Measurements from ENCODE around the gene MAT2B. TPM values are rescaled to one million over a fixed set of nuclear protein-coding genes. Genes with fewer than 3 reads are reported as not detected.

Gene MAT2B
- total RNA-seq, 1 donor from 2014 or later: 66.8 TPM

GRCh38 chr5:163496286-163496685, 9.1 kb upstream of the MAT2B start:
- no peak overlapping the region for H3K4me3 Mint-ChIP-seq (ENCODE audit: low read depth)
- H3K27ac Mint-ChIP-seq: no peak overlapping the region
- H3K27me3 Mint-ChIP-seq: no peaks in the 10 kb centered on the region
- peaks cover 3% of the 10 kb centered on the region for H3K36me3 Mint-ChIP-seq (ENCODE audit: insufficient read depth)
- no peak for DNase-seq (ENCODE audit: low spot score, unreplicated experiment)
- TF ChIP-seq CTCF (IDR thresholded peaks at IDR 0.05; ENCODE audit: unreplicated experiment): no peak
- H3K9me3 Mint-ChIP-seq (ENCODE audit: low read depth): peaks cover 4% of the 10 kb centered on the region
- H3K4me1 Mint-ChIP-seq (ENCODE audit: low read depth): peaks cover 4% of the 10 kb centered on the region

- TF ChIP-seq CTCF (IDR thresholded peaks at IDR 0.05; ENCODE audit: unreplicated experiment): no peak
- Mint-ChIP-seq H3K9me3 (ENCODE audit: low read depth) (peaks cover 4% of the 10 kb centered on the region), H3K4me3 (ENCODE audit: low read depth) (no peak overlapping the region), H3K27ac (no peak overlapping the region), H3K4me1 (ENCODE audit: low read depth) (peaks cover 4% of the 10 kb centered on the region), H3K36me3 (ENCODE audit: insufficient read depth) (peaks cover 2% of the 10 kb centered on the region), H3K27me3 (no peaks in the 10 kb centered on the region)
- DNase-seq (ENCODE audit: low spot score, unreplicated experiment): no peak
These were observed 8.1 kb upstream of the MAT2B start for GRCh38 chr5:163497315-163497714.

- TF ChIP-seq CTCF (IDR thresholded peaks at IDR 0.05; ENCODE audit: unreplicated experiment): no peak
- peaks cover 4% of the 10 kb centered on the region for H3K9me3 Mint-ChIP-seq (ENCODE audit: low read depth)
- no peak for DNase-seq (ENCODE audit: low spot score, unreplicated experiment)
- H3K27ac Mint-ChIP-seq: no peak overlapping the region
- H3K4me1 Mint-ChIP-seq (ENCODE audit: low read depth): peaks cover 9% of the 10 kb centered on the region
- no peaks in the 10 kb centered on the region for H3K27me3 Mint-ChIP-seq
- no peak overlapping the region for H3K4me3 Mint-ChIP-seq (ENCODE audit: low read depth)
- peaks cover 2% of the 10 kb centered on the region for H3K36me3 Mint-ChIP-seq (ENCODE audit: insufficient read depth)
These were observed 6.5 kb upstream of the MAT2B start for GRCh38 chr5:163498886-163499285.

- no peaks in the 10 kb centered on the region for H3K27me3 Mint-ChIP-seq
- no peaks in the 10 kb centered on the region for H3K36me3 Mint-ChIP-seq (ENCODE audit: insufficient read depth)
- no peaks in the 10 kb centered on the region for H3K9me3 Mint-ChIP-seq (ENCODE audit: low read depth)
- DNase-seq (ENCODE audit: low spot score, unreplicated experiment): no peak
- TF ChIP-seq CTCF (IDR thresholded peaks at IDR 0.05; ENCODE audit: unreplicated experiment): no peak
- peak overlapping the region; percentile 99 for H3K27ac Mint-ChIP-seq
- peaks cover 26% of the 10 kb centered on the region for H3K4me1 Mint-ChIP-seq (ENCODE audit: low read depth)
- peak overlapping the region; percentile 95 for H3K4me3 Mint-ChIP-seq (ENCODE audit: low read depth)
These were observed 2.9 kb upstream of the MAT2B start for GRCh38 chr5:163502521-163502920.

- Mint-ChIP-seq H3K4me3 (ENCODE audit: low read depth) (peak overlapping the region; percentile 95), H3K27me3 (no peaks in the 10 kb centered on the region), H3K9me3 (ENCODE audit: low read depth) (no peaks in the 10 kb centered on the region), H3K36me3 (ENCODE audit: insufficient read depth) (no peaks in the 10 kb centered on the region), H3K4me1 (ENCODE audit: low read depth) (peaks cover 34% of the 10 kb centered on the region), H3K27ac (peak overlapping the region; percentile 99)
- DNase-seq (ENCODE audit: low spot score, unreplicated experiment): no peak
- peak; percentile 27 for TF ChIP-seq CTCF (IDR thresholded peaks at IDR 0.05; ENCODE audit: unreplicated experiment)
These were observed 2.0 kb upstream of the MAT2B start for GRCh38 chr5:163503106-163504078.

Data from progenitor cell of endocrine pancreas (in vitro differentiated cells).